Measurements from ENCODE around the gene SYNRG. TPM values are rescaled to one million over a fixed set of nuclear protein-coding genes. Genes with fewer than 3 reads are reported as not detected.

Gene SYNRG
- polyA plus RNA-seq, 4 donors: 36.8 to 42.3 (median 40.8) TPM

DNA sequence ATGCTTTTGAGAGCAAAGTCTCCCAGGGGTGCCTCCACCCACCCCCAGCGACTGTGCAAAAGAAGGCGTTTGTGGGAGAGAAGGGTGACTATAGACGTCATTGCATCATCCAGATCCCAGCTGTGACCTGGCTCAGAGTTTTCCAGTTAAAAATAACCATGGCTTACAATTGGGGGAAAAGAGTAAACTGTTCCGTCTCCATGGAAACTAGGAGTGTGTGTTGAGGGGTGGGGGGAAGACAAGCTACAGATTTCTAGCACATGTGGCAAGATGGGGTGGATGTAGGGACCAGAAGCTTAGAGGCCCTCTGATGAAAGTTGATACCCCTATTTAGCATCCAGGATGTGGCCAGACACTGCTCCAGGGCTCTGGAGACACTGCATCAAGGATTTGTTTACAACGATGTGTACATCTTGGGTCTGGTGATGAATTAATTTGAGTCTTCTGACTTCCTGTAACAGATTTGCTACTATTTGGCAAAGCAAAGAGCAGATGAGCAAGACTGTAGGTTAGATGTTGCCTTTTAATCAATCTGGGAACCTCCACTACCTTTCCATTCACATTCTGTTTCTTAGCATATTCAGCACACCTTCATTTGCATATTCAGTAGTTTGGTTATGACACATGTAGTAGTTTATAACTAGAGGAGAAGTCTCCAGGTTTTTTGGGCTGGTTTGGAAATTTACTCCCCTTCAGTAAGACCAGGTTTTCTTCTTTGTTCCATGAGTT, 125.7 kb downstream of the SYNRG start:
- no peak for DNase-seq (ENCODE audit: low read depth in 4 of 4, low spot score in 3 of 4)

DNA sequence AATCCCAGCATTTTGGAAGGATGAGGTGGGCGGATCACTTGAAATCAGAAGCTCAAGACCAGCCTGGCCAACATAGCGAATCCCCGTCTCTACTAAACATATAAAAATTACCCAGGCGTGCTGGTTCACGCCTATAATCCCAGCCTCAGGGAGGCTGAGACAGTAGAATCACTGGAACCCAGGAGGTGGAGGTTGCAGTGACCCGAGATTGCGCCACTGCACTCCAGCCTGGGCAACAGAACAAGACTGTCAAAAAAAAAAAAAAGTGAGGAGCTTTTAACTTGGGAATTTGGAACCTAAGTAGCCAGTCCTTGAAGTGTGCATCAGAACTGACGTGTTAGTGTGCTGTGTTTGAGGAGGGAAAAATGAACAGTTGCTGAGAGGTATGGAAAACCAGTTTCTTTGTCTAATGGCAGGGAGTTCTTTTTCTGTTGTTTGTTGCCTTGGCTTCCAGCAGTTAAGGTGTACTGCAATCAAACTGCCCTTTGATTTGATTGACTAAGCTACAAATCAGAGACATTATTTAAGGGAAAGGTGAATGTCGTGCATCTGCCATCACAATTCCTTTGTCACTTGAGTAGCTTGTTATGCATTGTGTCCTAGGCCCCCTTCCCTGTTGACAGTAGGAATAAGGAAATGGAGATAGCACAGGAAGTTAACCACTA, 128.1 kb downstream of the SYNRG start:
- no peak for DNase-seq (ENCODE audit: low read depth in 4 of 4, low spot score in 3 of 4)

DNA sequence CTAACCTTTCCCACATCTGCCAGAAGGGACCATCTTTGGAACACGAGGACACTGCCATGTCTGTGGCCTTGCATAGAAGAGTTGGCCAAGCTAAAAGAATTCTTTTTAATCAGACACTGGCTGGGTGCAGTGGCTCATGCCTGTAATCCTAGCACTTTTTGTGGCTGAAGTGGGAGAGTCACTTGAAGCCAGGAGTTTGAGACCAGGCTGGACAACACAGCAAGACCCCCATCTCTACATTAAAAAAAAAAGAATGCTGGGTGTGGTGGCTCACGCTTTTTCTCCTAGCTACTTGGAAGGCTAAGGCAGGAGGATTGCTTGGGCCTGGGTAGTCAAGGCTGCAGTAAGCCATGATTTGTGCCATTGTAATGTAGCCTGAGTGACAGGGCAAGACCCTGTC, 128.8 kb downstream of the SYNRG start:
- DNase-seq (ENCODE audit: low read depth in 4 of 4, low spot score in 3 of 4): no peak

DNA sequence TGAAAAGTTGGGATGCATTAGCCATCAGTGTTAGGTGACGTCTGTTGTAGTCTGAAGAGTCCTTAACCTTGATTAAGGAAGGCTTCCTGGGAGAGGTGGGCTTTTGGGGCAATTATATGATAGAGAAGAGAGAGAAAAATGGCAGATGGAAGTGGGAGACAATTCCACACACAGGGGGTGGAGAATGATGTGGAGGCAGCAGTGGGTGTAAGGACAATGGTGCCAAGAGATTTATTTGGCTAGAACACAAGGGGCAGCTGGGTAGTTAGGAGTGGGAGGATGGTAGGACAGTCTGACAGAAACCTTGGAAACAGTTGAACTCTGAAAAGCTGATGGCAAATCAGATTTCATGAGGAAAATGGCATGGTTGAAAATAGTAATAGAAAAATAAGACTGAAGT, 130.2 kb downstream of the SYNRG start:
- DNase-seq (ENCODE audit: low read depth in 4 of 4, low spot score in 3 of 4): no peak

DNA sequence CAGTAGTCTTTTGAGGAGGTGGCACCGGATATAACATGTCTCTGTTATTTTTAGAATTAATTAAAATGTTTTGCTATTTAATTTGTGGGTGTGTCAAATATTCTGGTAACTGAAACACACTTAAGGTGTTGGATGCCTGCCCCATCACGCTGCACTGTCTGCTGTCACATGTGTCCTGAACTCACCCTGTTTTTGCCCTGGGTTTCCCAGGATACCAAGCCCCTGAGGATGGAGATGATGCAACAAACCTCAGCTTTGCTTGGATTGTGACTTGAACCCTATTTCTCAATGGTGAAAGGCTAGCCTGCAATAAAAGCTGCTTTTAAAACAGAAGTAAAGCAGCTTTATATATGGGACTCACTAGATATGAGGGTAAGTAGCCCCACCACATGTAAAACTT, 131.0 kb downstream of the SYNRG start:
- no peak for DNase-seq (ENCODE audit: low read depth in 4 of 4, low spot score in 3 of 4)

DNA sequence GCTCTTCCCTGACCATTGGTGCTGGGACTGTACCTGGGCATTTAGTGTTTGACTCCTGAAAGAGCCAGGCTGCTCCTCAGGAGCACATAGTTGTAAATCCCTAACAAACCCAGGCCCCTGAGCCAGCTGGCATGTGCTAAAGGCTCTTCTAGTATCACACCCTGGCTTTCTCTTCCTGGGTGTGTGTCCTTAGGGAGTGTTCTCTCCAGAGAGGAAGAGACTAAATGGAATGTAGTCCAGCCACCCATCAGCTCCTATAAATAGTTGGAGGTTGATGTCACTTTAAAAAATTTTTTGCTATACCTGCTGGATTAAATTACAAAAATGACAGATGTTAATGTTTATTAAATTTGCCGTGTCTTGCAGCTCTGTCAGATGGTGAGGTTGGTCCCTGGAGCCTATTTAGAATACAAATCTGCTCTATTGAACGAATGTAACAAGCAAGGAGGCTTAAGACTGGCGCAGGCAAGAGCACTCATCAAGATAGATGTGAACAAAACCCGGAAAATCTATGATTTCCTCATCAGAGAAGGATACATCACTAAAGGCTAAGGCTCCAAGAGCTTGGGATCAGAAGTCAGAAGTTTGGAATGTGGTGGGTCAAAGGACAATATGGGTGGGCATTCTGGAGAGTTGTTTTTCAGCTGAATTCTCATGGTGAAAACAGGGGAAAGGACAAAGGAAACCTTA, 132.6 kb downstream of the SYNRG start:
- no peak for DNase-seq (ENCODE audit: low read depth in 4 of 4, low spot score in 3 of 4)

DNA sequence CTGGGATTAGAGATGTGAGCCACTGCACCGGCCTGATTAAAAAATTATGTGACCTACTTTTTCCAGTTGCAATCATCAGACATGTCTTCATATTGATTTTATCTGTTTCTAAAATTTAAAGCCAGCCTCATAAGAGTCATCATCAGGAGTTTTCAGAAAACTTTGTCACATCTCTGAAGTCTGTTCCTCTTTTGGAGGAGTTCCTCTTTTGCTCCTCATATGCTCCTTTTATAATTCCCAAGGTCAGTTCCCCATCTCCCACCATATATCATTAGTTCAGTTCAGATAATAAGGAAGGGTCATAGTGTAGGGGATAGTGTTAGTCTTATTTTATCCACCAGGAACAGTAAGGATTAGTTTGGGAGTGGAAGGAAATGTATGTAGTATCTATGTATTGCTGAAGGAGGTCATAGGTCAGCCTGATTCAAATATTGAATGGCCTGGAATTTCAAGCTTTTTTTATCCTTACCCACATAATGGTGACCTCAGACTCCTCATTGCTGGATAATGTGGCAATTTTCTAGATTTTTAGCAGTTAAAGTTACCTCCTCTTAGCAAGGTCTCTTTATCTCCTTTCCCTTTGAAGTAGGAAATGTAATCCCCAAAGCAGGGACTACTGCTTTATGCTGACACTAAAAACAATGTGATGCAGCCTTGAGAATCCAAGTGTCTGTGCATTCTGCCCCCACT, 133.3 kb downstream of the SYNRG start:
- no peak for DNase-seq (ENCODE audit: low read depth in 4 of 4, low spot score in 3 of 4)

DNA sequence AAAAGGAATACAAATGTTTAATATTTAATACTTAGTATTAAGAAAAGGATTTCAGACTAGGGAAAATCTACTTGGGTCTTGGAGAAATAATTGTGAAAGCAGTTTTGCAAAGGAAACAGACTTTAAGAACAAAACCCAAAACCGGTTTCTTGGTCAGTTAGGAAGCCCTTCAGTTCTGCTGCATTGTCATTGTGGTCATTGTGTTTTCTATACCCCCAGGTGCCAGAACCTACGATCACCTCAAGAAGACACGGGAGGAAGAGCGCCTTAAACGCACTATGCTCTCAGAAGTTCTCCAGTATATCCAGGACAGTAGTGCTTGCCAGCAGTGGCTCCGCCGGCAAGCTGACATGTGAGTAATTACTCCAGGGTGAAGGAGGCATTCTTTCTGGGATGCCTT, 139.0 kb downstream of the SYNRG start:
- no peak for DNase-seq (ENCODE audit: low read depth in 4 of 4, low spot score in 3 of 4)

DNA sequence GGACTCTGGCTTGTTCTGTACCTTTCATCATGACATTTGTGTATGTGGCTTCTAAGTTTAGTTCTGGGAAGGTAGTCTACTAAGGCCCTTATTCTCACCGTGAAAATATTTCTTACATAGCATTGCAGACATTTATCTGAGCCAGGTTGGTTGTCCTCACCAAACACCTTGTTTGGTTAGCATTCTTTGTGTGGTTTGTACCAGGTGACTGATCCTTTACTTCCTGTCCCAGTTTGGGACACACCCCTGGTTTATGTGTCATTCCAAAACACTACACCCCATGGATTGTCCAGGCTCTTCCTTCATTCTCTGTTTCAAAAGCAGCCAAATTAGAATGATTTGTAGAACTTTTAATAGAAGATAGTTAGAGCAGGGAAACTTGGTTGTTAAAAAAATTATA, 142.7 kb downstream of the SYNRG start:
- DNase-seq (ENCODE audit: low read depth in 4 of 4, low spot score in 3 of 4): no peak

DNA sequence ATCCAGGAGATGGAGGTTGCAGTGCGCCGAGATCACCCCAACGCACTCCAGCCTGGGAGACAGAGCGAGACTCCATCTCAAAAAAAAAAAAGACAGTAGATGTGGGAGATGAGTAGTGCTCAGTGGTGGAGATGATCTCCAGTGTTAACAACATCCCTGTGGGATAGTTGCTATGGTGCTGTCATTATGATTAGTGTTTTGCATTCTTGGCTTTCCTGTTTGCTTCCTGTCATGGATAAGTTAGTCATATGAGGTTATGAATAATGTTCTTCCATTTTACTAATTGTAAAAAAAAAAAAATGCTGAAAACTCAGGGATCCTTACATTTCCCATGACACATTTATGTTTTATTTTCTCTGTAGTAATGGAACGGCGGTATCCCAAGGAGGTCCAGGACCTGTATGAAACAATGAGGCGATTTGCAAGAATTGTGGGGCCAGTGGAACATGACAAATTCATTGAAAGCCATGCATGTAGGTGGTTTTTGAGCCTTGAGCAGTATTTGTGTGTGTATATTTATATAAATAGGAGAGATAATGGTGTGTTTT, 144.1 kb downstream of the SYNRG start:
- no peak for DNase-seq (ENCODE audit: low read depth in 4 of 4, low spot score in 3 of 4)

Other genes starting within 250 kb of the SYNRG start
- under 1 TPM in 2 of 4 donors, not detected in 2; 0.06 to 0.11 TPM for gene C17orf78, start 233.4 kb downstream of the SYNRG start, polyA plus RNA-seq (ENCODE audit: insufficient read length in 4 of 4)
- 10 to 100 TPM; 38.8 to 48.6 (median 43.3) TPM for gene ACACA, start 202.6 kb downstream of the SYNRG start, polyA plus RNA-seq (ENCODE audit: insufficient read length in 4 of 4)
- gene TADA2A, start 202.5 kb downstream of the SYNRG start, polyA plus RNA-seq (ENCODE audit: insufficient read length in 4 of 4): 10 to 100 TPM; 14.2 to 28.9 (median 26.3) TPM
- gene DUSP14, start 119.5 kb downstream of the SYNRG start, polyA plus RNA-seq (ENCODE audit: insufficient read length in 4 of 4): 10 to 100 TPM; 14.8 to 17.2 (median 15.8) TPM
- gene DDX52, start 34.0 kb upstream of the SYNRG start, polyA plus RNA-seq (ENCODE audit: insufficient read length in 4 of 4): 10 to 100 TPM; 35.2 to 48.3 (median 42.9) TPM
- gene HNF1B, start 135.6 kb upstream of the SYNRG start, polyA plus RNA-seq (ENCODE audit: insufficient read length in 4 of 4): 100 to 1,000 TPM; 119 to 134 (median 126) TPM